ENCODE data around the gene HSPBAP1.

HSPBAP1 gene

DNA sequence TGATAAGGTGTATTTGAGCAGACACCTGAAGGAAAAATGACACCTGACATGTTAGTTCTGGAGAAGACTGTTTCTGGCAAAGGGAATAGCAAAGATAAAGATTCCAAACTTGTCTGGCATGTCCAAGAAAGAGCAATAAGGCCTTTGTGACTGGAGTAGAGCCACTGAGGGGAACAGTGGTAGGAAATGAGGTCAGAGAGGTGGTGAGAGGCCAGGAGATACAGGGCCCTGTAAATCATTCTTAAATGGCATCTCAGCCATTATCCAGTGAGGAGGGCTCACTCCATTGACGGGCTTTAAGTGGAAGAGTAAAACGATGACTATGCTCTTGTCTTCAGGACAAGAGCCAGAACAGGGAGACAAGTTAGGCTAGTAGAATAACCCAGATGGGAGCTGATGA is 5.7 kb upstream of the HSPBAP1 start:
- H3K79me2 ChIP-seq (ENCODE audit: low read length) = peaks cover 8% of the 10 kb centered on the region; the same call in 1 of the 2 replicates
- H2AFZ ChIP-seq (ENCODE audit: low read depth, low read length) = no peak overlapping the region
- no peak overlapping the region for H3K9ac ChIP-seq (ENCODE audit: low read length)
- H4K20me1 ChIP-seq (ENCODE audit: insufficient read depth, low read length) = no peaks in the 10 kb centered on the region
- H3K9me3 ChIP-seq (ENCODE audit: insufficient read depth, low read length) = no peaks in the 10 kb centered on the region
- H3K4me1 ChIP-seq (ENCODE audit: low read length) = peaks cover 14% of the 10 kb centered on the region
- H3K36me3 ChIP-seq (replicated peaks; ENCODE audit: low read depth, low read length) = no peaks in the 10 kb centered on the region
- no peak overlapping the region for H3K4me3 ChIP-seq (ENCODE audit: low read length)
- no peak overlapping the region for H3K27ac ChIP-seq (ENCODE audit: low read length)
- no peaks in the 10 kb centered on the region for H3K27me3 ChIP-seq (ENCODE audit: low read depth, low read length)
- no peak overlapping the region for H3K4me2 ChIP-seq (ENCODE audit: low read length)
- TF ChIP-seq, protein P1, sequence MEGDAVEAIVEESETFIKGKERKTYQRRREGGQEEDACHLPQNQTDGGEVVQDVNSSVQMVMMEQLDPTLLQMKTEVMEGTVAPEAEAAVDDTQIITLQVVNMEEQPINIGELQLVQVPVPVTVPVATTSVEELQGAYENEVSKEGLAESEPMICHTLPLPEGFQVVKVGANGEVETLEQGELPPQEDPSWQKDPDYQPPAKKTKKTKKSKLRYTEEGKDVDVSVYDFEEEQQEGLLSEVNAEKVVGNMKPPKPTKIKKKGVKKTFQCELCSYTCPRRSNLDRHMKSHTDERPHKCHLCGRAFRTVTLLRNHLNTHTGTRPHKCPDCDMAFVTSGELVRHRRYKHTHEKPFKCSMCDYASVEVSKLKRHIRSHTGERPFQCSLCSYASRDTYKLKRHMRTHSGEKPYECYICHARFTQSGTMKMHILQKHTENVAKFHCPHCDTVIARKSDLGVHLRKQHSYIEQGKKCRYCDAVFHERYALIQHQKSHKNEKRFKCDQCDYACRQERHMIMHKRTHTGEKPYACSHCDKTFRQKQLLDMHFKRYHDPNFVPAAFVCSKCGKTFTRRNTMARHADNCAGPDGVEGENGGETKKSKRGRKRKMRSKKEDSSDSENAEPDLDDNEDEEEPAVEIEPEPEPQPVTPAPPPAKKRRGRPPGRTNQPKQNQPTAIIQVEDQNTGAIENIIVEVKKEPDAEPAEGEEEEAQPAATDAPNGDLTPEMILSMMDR (IDR thresholded peaks at IDR 0.05; ENCODE audit: low read depth, low read length) = no peak
- no peak for TF ChIP-seq EZH2phosphoT487 (IDR thresholded peaks at IDR 0.05; ENCODE audit: low read depth)

DNA sequence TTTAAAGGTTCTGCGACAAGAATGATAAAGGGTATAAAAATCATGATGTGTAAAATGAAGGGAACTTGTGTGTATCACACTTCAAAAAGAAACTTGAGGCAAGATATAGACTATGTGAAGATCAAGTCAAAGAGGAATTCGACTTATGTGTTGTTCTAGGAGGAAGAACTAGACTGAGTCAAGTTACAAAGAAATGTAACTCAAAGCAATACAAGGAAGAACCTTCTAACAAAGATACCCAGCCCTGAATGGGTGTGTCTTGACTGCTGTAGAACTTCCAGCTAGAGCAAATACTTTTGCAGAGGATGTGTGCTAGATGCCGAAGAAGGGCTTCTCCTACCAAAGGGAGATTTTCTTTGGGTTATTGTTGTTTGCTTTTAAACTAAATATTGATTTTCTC is 3.7 kb upstream of the HSPBAP1 start:
- Histone ChIP-seq H3K4me1 (ENCODE audit: low read length) (peaks cover 16% of the 10 kb centered on the region), H3K79me2 (ENCODE audit: low read length) (peaks cover 18% of the 10 kb centered on the region), H3K9me3 (ENCODE audit: insufficient read depth, low read length) (no peaks in the 10 kb centered on the region), H4K20me1 (ENCODE audit: insufficient read depth, low read length) (no peaks in the 10 kb centered on the region), H3K27ac (ENCODE audit: low read length) (no peak overlapping the region), H3K27me3 (ENCODE audit: low read depth, low read length) (no peaks in the 10 kb centered on the region), H3K4me2 (ENCODE audit: low read length) (no peak overlapping the region), H3K36me3 (replicated peaks; ENCODE audit: low read depth, low read length) (no peaks in the 10 kb centered on the region), H3K9ac (ENCODE audit: low read length) (no peak overlapping the region), H3K4me3 (ENCODE audit: low read length) (no peak overlapping the region), H2AFZ (ENCODE audit: low read depth, low read length) (no peak overlapping the region)
- TF ChIP-seq, protein P1 (IDR thresholded peaks at IDR 0.05; ENCODE audit: low read depth, low read length) = no peak
- no peak for TF ChIP-seq EZH2phosphoT487 (IDR thresholded peaks at IDR 0.05; ENCODE audit: low read depth)

DNA sequence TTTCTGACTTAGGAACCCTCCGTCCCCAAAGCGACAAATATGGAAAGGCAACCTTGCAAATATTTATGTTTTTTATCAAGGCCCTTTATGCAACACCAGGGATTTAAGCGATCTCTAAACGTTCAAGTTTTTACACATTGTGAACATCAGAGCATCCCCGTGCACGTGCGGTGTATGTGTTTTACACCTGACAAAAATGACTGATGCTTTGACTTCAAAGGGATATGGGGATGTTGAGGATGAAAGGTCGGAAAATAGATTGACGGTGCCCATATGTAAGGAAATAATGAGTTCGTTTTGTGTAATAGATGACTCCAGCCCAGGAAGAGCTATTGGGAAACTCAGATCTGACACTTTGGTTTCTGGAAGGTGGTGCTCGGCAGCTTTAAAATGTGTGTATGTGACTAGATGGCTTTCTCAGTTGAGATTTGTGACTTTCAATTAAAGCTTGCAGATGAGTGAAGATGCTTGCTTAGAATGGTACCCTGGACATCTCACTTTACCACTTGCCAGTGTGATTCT is 2.1 kb upstream of the HSPBAP1 start:
- peaks cover 31% of the 10 kb centered on the region for H3K79me2 ChIP-seq (ENCODE audit: low read length)
- no peaks in the 10 kb centered on the region for H3K36me3 ChIP-seq (replicated peaks; ENCODE audit: low read depth, low read length)
- H3K4me1 ChIP-seq (ENCODE audit: low read length) = peaks cover 16% of the 10 kb centered on the region
- peak overlapping the region; percentile 80 for H3K9ac ChIP-seq (ENCODE audit: low read length)
- H3K9me3 ChIP-seq (ENCODE audit: insufficient read depth, low read length) = no peaks in the 10 kb centered on the region
- no peaks in the 10 kb centered on the region for H4K20me1 ChIP-seq (ENCODE audit: insufficient read depth, low read length)
- no peak for TF ChIP-seq EZH2phosphoT487 (IDR thresholded peaks at IDR 0.05; ENCODE audit: low read depth)
- TF ChIP-seq, protein P1 (IDR thresholded peaks at IDR 0.05; ENCODE audit: low read depth, low read length) = no peak
- peak overlapping the region; percentile 100 for H3K4me2 ChIP-seq (ENCODE audit: low read length)
- H3K27ac ChIP-seq (ENCODE audit: low read length) = no peak overlapping the region
- peak overlapping the region; percentile 98; the same call in 1 of the 2 replicates for H2AFZ ChIP-seq (ENCODE audit: low read depth, low read length)
- no peaks in the 10 kb centered on the region for H3K27me3 ChIP-seq (ENCODE audit: low read depth, low read length)
- H3K4me3 ChIP-seq (ENCODE audit: low read length) = peak overlapping the region; percentile 85

DNA sequence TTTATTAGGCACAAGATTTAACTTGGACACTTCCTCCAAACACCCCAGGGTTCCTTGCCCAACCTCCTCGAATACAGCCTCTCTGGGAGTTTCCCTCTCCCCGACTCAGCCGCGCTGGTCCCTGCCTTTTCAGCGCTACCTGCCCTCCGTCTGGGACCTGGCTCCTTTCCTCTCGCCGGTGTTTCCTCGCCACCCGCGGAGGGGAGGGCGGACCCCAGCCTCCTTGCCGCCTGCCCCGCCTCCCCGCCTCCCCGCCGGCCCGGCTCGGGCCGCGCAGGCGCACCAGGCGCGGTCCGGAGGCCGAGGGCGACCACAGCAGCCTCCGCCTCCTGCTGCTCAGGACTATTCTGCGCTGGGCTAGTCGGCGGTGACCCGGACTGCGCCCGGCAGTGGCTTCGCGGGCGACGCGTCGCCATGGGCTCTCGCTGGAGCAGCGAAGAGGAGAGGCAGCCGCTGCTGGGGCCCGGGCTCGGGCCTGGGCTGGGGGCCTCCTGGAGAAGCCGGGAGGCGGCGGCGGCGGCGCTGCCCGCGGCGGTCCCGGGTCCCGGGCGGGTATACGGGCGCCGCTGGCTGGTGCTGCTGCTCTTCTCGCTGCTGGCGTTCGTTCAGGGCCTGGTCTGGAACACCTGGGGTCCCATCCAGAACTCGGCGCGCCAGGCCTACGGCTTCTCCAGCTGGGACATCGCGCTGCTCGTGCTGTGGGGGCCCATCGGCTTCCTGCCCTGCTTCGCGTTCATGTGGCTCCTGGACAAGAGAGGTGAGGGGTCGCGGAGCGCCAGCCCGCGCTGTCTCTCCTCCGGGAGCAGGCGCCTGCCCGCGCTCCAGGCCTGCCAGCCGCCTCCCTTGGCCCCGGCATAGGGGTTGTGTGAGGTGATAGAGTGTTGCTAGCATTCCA is 1.4 kb upstream of the HSPBAP1 start, which contains the start of gene SLC49A4:
Gene SLC49A4 (plus strand): TSS at position 291 of the 895 bp plus-strand sequence. CDS start 124 bp downstream, at position 415.
- TF ChIP-seq, protein P1 (IDR thresholded peaks at IDR 0.05; ENCODE audit: low read depth, low read length) = no peak
- TF ChIP-seq EZH2phosphoT487 (IDR thresholded peaks at IDR 0.05; ENCODE audit: low read depth) = no peak
- Histone ChIP-seq H3K27me3 (ENCODE audit: low read depth, low read length) (no peaks in the 10 kb centered on the region), H3K79me2 (ENCODE audit: low read length) (peaks cover 31% of the 10 kb centered on the region), H3K36me3 (replicated peaks; ENCODE audit: low read depth, low read length) (no peaks in the 10 kb centered on the region), H3K9me3 (ENCODE audit: insufficient read depth, low read length) (no peaks in the 10 kb centered on the region), H3K4me2 (ENCODE audit: low read length) (peak within 1 kb of the TSS; percentile 100), H3K4me1 (ENCODE audit: low read length) (peaks cover 13% of the 10 kb centered on the region), H3K27ac (ENCODE audit: low read length) (peak within 1 kb of the TSS; percentile 69), H4K20me1 (ENCODE audit: insufficient read depth, low read length) (no peaks in the 10 kb centered on the region), H2AFZ (ENCODE audit: low read depth, low read length) (peak within 1 kb of the TSS; percentile 98), H3K9ac (ENCODE audit: low read length) (peak within 1 kb of the TSS; percentile 80), H3K4me3 (ENCODE audit: low read length) (peak within 1 kb of the TSS; percentile 85)

All from OCI-LY3 (cell line).